KBM-7 (cell line): ENCODE data around the gene PSPN.
A peak's percentile ranks its signal among the peaks of the same experiment; 100 is the strongest.
"Not testable (repeated sequence)": the region's sequence is repeated elsewhere in the genome, so short reads cannot be mapped to it uniquely, and the experiment has no call there.

Experiments
- DNase-seq: peaks from one replicate; pipeline ENCODE4 v3.0.0-alpha.2; 2015
- in situ Hi-C: fragments of 300-500 bp; cut with MboI; formaldehyde crosslinking; loops from 2 replicates; pipeline ENCODE4 v1.14.3; 2020; ENCODE audit warnings: low sequenced_read_pairs, low pct_unique_long_range_greater_than_20kb, mixed read lengths

PSPN gene

DNA sequence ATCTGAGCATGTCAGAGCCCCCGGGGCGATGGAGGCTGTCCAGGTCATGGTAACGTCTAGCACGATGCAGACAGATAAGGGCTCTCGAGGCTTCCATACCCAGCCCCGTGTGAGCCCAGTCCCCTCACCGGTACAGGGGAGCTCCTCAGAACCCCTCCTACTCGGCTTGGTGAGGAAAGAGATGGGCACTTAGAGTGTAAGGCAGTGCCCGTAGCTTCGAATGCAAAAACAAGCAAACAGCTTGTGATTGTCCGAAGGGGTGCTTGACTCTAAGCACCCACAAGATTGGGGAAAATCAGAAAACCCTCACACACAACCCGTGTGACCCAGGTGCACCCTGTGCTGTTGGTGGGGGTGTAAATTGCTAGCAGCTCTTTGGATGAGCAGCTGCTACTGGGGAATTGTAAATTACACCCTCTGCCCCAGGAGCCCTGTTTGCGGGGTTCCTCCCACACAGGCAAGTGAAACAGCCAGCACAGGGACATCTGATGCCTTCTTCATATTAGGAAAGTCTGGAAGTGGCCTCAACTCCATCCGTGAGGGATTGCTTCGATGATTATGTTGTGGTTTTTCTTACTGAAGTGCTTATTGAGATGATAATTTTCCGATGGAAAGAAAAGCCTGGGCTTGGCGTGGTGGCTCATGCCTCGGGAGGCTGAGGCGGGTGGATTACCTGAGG is 918 bp upstream of the PSPN start:
- no peak for DNase-seq
- in situ Hi-C loops, result no loop called here

- in situ Hi-C loops, result no loop called here
- DNase-seq, result no peak
Measured at GRCh38 chr19:6374711-6375410, 872 bp downstream of the PSPN start.

GRCh38 chr19:6374161-6374709 is 1.5 kb downstream of the PSPN start:
- in situ Hi-C loops, result no loop called here

GRCh38 chr19:6373813-6374108 is 2.0 kb downstream of the PSPN start:
- no peak for DNase-seq
- in situ Hi-C loops, result no loop called here

More at GRCh38 chr19:6374161-6374709, 1.5 kb downstream of the PSPN start:
- DNase-seq, result no peak

GRCh38 chr19:6373096-6373812 is 2.5 kb downstream of the PSPN start:
- in situ Hi-C loops, result no loop called here
- DNase-seq, result peak; percentile 89

DNA sequence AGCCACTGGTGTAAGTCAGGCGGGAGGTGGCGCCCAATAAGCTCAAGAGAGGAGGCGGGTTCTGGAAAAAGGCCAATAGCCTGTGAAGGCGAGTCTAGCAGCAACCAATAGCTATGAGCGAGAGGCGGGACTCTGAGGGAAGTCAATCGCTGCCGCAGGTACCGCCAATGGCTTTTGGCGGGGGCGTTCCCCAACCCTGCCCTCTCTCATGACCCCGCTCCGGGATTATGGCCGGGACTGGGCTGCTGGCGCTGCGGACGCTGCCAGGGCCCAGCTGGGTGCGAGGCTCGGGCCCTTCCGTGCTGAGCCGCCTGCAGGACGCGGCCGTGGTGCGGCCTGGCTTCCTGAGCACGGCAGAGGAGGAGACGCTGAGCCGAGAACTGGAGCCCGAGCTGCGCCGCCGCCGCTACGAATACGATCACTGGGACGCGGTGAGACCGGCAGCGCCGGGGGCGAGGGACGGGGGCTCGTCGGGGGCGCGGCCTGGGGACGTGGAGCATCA is 3.1 kb downstream of the PSPN start, which contains the start of gene ALKBH7:
TSS of gene ALKBH7 (plus strand) at position 201 of the 502 bp plus-strand sequence. CDS start at position 228, 27 bp downstream.
- in situ Hi-C loops, result no loop called here
- DNase-seq, result peak; percentile 99

DNA sequence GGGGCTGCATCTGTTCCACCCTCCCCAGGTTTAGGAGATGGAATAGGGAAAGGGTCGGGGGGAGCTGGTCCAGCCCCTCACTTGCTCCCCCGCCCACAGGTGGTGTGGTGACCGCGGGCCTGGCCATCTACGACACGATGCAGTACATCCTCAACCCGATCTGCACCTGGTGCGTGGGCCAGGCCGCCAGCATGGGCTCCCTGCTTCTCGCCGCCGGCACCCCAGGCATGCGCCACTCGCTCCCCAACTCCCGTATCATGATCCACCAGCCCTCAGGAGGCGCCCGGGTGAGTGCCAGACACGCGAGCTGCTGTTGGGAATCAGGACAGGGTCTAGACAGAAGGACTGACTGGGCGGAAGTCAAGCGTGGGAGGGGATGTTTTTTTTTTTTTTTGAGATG is 11.4 kb downstream of the PSPN start:
- in situ Hi-C loops, result no loop called here
- DNase-seq, result no peak

DNA sequence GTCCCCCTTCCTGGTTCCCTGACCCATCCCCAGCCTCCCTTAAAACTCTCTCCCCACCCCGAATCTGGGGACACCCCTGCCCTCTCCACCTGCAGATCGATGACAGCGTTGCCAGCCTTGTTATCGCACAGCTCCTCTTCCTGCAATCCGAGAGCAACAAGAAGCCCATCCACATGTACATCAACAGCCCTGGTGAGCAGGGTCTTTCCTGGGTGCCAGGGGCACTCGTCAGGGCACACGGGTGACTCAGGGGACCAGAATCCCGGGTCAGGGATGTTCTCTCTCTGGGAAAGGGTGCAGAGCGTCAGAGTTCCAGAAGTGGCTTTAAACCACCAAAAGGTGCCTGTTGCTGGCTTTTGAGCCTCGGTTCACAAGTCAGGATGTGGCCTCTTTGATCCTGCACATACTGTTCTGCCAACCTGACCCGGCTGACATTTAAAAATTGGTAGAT is 13.4 kb downstream of the PSPN start:
- DNase-seq, result no peak
- in situ Hi-C loops, result no loop called here

- in situ Hi-C loops, result no loop called here
Measured at GRCh38 chr19:6362027-6362350, 13.7 kb downstream of the PSPN start.

DNA sequence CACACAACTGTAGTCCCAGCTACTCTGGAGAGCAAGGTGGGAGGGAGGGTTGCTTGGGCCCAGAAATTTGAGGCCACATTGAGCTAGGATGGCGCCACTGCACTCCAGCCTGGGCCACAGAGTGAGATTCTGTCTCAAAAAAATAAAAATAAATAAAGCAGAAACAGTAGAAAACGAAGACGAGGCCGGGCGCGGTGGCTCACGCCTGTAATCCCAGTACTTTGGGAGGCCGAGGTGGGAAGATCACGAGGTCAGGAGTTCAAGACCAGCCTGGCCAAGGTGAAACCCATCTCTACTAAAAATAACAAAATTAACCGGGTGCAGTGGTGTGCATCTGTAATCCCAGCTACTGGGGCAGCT is 14.9 kb downstream of the PSPN start:
- in situ Hi-C loops, DNase-seq: not testable (repeated sequence)

More at GRCh38 chr19:6362027-6362350, 13.7 kb downstream of the PSPN start:
- DNase-seq, result no peak

DNA sequence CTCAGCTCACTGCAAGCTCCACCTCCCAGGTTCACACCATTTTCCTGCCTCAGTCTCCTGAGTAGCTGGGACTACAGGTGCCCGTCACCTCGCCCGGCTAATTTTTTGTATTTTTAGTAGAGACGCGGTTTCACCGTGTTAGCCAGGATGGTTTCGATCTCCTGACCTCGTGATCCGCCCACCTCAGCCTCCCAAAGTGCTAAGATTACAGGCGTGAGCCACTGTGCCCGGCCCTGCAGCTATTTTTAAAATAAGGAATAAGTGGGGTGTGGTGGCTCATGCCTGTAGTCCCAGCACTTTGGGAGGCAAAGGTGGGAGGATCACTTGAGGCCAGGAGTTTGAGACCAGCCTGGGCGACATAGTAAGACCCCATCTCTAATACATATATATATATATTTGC is 15.3 kb downstream of the PSPN start:
- DNase-seq, in situ Hi-C loops: not testable (repeated sequence)

- in situ Hi-C loops, result no loop called here
- no peak for DNase-seq
Measured at GRCh38 chr19:6359568-6360341, 16.0 kb downstream of the PSPN start.

GRCh38 chr19:6358003-6358402 is 17.7 kb downstream of the PSPN start:
- in situ Hi-C loops, result no loop called here

GRCh38 chr19:6357174-6357573 is 18.6 kb downstream of the PSPN start:
- in situ Hi-C loops, result no loop called here
- no peak for DNase-seq

More at GRCh38 chr19:6358003-6358402, 17.7 kb downstream of the PSPN start:
- no peak for DNase-seq

- in situ Hi-C loops, DNase-seq: not testable (repeated sequence)
Measured at GRCh38 chr19:6355321-6356040, 20.3 kb downstream of the PSPN start.

DNA sequence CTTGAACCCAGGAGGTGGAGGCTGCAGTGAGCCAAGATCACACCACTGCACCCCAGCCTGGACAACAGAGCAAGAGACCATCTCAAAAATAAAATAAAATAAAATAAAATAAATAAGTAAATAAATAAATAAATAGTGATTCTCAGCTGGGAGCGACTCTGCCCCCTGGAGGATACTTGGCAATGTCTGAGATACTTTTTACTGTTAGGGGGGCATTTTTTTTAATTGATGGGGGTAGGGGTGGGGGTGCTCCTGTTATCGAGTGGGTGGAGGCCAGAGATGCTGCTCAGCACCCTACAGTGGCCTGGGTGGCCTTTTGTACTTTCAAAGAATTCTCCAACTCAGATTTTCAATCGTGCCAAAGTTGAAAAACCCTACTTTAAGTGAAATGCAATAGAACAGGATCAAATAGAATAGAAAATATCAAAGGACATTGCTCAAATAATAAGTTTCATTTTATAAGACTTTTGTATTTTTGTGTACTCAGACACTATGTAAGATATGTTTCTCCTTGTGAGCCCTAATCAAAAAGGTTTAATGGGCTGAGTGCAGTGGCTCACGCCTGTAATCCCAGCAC is 21.5 kb downstream of the PSPN start:
- in situ Hi-C loops, result no loop called here
- DNase-seq, result no peak

DNA sequence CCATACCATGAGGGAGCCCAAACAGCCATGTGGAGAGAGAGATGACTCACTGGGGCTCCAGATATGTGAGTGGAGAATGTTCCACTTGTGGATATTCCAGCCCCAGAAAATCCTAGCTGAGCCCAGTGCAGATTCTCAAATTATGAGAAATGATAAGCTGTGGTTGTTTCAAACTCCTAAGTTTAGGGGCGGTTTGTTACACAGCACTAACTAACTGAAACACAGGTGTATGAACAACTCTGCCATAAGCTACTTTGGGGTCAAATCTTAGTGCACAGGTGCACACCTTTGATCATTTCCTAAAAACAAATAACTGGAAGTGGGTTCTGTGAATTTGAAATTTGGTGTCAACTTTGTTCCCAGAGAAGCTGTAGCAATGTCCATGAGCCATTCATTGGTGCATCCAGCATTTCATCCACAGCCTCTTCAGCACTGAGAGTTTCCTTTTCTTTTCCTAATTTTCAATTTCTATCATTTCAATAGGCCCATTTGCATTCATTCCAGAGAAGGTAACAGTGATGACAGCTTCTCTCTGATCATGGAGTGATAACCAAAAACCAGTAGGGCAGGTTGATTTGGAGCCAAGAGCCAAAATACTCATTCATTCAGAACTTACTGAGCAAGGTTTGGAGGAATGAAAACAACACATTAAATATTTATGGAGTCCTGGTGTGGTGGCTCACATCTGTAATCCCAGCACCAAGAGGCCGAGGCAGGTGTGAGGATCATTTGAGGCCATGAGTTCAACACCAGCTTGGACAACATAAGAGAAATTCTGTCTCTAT is 23.2 kb downstream of the PSPN start:
- in situ Hi-C loops, result no loop called here
- DNase-seq, result no peak
